ENCODE data around the gene DCAF10.
"Not testable (repeated sequence)": the region's sequence is repeated elsewhere in the genome, so short reads cannot be mapped to it uniquely, and the experiment has no call there.

DCAF10 gene

DNA sequence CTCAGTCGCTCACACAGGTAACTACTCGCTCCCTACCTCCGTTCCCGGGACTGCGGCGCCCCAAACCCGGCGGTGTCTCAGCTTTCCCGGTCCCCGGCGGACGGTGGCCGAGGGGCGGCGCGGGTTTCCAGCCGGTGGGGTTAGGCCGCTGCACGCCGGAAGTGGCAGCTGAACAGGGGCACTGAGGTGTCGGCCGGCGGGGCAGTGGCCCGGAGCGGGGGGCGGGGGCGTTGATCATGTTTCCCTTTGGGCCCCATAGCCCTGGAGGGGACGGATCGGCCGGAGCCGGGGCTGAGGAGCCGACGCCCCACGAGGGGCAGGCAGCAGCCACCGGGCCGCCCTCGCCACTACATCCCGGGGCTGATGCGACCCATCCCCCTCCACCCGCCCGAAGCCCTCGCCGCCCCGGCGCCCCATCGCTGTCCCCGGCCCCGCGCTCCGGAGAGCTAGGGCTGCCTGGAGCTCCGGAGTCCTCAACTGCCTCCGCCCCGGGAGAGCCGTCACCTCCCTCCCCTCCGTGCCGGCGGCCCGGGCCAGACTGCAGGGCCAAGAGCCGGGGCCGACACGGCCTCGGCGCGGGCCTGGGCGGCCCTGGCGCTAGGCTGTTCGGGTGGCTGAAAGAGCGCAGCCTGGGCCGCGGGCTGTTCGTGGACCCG lies at the start of gene DCAF10:
TSS of gene DCAF10 (plus strand) at position 167 of the 656 bp plus-strand sequence. CDS start at position 237, 70 bp downstream.
- Histone ChIP-seq H3K27ac (peak within 1 kb of the TSS; percentile 95), H3K36me3 (peaks cover 12% of the 10 kb centered on the region), H3K9me3 (ENCODE audit: severe bottlenecking) (no peaks in the 10 kb centered on the region), H3K27me3 (ENCODE audit: insufficient read depth, low read depth, severe bottlenecking) (no peaks in the 10 kb centered on the region), H3K4me3 (ENCODE audit: low read depth, low read length) (peak within 1 kb of the TSS; percentile 97)
- peak; percentile 94 for DNase-seq
- TF ChIP-seq, protein P1, sequence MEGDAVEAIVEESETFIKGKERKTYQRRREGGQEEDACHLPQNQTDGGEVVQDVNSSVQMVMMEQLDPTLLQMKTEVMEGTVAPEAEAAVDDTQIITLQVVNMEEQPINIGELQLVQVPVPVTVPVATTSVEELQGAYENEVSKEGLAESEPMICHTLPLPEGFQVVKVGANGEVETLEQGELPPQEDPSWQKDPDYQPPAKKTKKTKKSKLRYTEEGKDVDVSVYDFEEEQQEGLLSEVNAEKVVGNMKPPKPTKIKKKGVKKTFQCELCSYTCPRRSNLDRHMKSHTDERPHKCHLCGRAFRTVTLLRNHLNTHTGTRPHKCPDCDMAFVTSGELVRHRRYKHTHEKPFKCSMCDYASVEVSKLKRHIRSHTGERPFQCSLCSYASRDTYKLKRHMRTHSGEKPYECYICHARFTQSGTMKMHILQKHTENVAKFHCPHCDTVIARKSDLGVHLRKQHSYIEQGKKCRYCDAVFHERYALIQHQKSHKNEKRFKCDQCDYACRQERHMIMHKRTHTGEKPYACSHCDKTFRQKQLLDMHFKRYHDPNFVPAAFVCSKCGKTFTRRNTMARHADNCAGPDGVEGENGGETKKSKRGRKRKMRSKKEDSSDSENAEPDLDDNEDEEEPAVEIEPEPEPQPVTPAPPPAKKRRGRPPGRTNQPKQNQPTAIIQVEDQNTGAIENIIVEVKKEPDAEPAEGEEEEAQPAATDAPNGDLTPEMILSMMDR (IDR thresholded peaks at IDR 0.05; ENCODE audit: low read depth, low read length), result no peak

- Histone ChIP-seq H3K27me3 (ENCODE audit: insufficient read depth, low read depth, severe bottlenecking) (no peaks in the 10 kb centered on the region), H3K27ac (no peak overlapping the region), H3K4me3 (ENCODE audit: low read depth, low read length) (no peak overlapping the region), H3K9me3 (ENCODE audit: severe bottlenecking) (peaks cover 6% of the 10 kb centered on the region), H3K36me3 (no peaks in the 10 kb centered on the region)
- no peak for DNase-seq
- TF ChIP-seq, protein P1 (IDR thresholded peaks at IDR 0.05; ENCODE audit: low read depth, low read length), result no peak
Observed at GRCh38 chr9:37751186-37751585, 49.4 kb upstream of the DCAF10 start.

DNA sequence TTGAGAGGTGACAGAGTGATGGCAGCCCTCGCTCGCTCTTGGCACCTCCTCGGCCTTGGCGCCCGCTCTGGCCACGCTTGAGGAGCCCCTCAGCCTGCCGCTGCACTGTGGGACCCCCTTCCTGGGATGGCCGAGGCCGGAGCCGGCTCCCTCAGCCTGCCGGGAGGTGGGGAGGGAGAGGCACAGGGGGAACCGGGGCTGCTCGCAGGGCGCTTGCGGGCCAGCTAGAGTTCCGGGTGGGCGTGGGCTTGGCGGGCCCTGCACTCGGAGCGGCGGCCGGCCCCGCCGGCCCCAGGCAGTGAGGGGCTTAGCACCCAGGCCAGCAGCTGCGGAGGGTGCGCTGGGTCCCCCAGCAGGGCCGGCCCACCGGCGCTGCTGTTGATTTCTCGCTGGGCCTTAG lies 48.9 kb upstream of the DCAF10 start:
- not testable (repeated sequence) for H3K27me3 ChIP-seq (ENCODE audit: insufficient read depth, low read depth, severe bottlenecking); H3K27ac ChIP-seq; H3K36me3 ChIP-seq; H3K9me3 ChIP-seq (ENCODE audit: severe bottlenecking); DNase-seq; H3K4me3 ChIP-seq (ENCODE audit: low read depth, low read length)

GRCh38 chr9:37752112-37752511 lies 48.5 kb upstream of the DCAF10 start:
- not testable (repeated sequence) for H3K9me3 ChIP-seq (ENCODE audit: severe bottlenecking); H3K4me3 ChIP-seq (ENCODE audit: low read depth, low read length); H3K27me3 ChIP-seq (ENCODE audit: insufficient read depth, low read depth, severe bottlenecking); H3K27ac ChIP-seq; DNase-seq; H3K36me3 ChIP-seq

GRCh38 chr9:37752642-37753488 lies 47.7 kb upstream of the DCAF10 start:
- DNase-seq, result no peak
- Histone ChIP-seq H3K9me3 (ENCODE audit: severe bottlenecking) (peaks cover 6% of the 10 kb centered on the region), H3K27me3 (ENCODE audit: insufficient read depth, low read depth, severe bottlenecking) (no peaks in the 10 kb centered on the region), H3K36me3 (no peaks in the 10 kb centered on the region), H3K27ac (peak overlapping the region; percentile 67), H3K4me3 (ENCODE audit: low read depth, low read length) (peak overlapping the region; percentile 75)
- TF ChIP-seq, protein P1 (IDR thresholded peaks at IDR 0.05; ENCODE audit: low read depth, low read length), result no peak

GRCh38 chr9:37753489-37754190 lies 47.0 kb upstream of the DCAF10 start, which contains the start of gene TRMT10B:
Gene TRMT10B (plus strand): TSS chr9:37753805. CDS start chr9:37761932, 8,127 bp downstream.
- H3K9me3 ChIP-seq (ENCODE audit: severe bottlenecking), result peaks cover 6% of the 10 kb centered on the region
- no peaks in the 10 kb centered on the region for H3K36me3 ChIP-seq
- peak within 1 kb of the TSS; percentile 75 for H3K4me3 ChIP-seq (ENCODE audit: low read depth, low read length)
- DNase-seq, result peak; percentile 68
- H3K27ac ChIP-seq, result peak within 1 kb of the TSS; percentile 67
- no peaks in the 10 kb centered on the region for H3K27me3 ChIP-seq (ENCODE audit: insufficient read depth, low read depth, severe bottlenecking)
- TF ChIP-seq, protein P1 (IDR thresholded peaks at IDR 0.05; ENCODE audit: low read depth, low read length), result no peak
